ENCODE data around the gene MAP3K13.

- TF ChIP-seq CTCF (IDR thresholded peaks at IDR 0.05; ENCODE audit: low read length): no peak
- TF ChIP-seq EZH2 (IDR thresholded peaks at IDR 0.05; ENCODE audit: borderline replicate concordance, low read length): no peak
Measured at GRCh38 chr3:185460309-185460708, 97.4 kb downstream of the MAP3K13 start.
